Stromal cell of bone marrow (primary cell): ENCODE data around the gene CADM3.
A peak's percentile ranks its signal among the peaks of the same experiment; 100 is the strongest.

Experiments used
- DNase-seq: peaks from one replicate; pipeline ENCODE4 v3.0.0-alpha.2; 2012; ENCODE audit warnings: low read depth

Gene CADM3

GRCh38 chr1:159171254-159171687 is at the start of gene CADM3:
Gene CADM3 (plus strand): TSS chr1:159171615. CDS start chr1:159171766, 151 bp downstream.
- no peak for DNase-seq

GRCh38 chr1:159122005-159122621 is 49.3 kb upstream of the CADM3 start:
- peak; percentile 51 for DNase-seq

GRCh38 chr1:159123587-159123986 is 47.8 kb upstream of the CADM3 start:
- no peak for DNase-seq

- DNase-seq: peak; percentile 46
Observed at GRCh38 chr1:159132271-159132881, 39.0 kb upstream of the CADM3 start.

- DNase-seq: no peak
Observed at GRCh38 chr1:159140474-159140873, 30.9 kb upstream of the CADM3 start.

- peak; percentile 6 for DNase-seq
Observed at GRCh38 chr1:159141584-159142390, 29.6 kb upstream of the CADM3 start.

- DNase-seq: no peak
Observed at GRCh38 chr1:159142391-159142663, 29.1 kb upstream of the CADM3 start.

GRCh38 chr1:159142726-159143510 is 28.5 kb upstream of the CADM3 start:
- no peak for DNase-seq

- no peak for DNase-seq
Observed at GRCh38 chr1:159144571-159144970, 26.8 kb upstream of the CADM3 start.

GRCh38 chr1:159146980-159147379 is 24.4 kb upstream of the CADM3 start:
- no peak for DNase-seq

- DNase-seq: no peak
Observed at GRCh38 chr1:159152031-159152430, 19.4 kb upstream of the CADM3 start.

GRCh38 chr1:159161001-159161718 is 10.3 kb upstream of the CADM3 start:
- peak; percentile 87 for DNase-seq

- no peak for DNase-seq
Observed at GRCh38 chr1:159161719-159162026, 9.7 kb upstream of the CADM3 start.

GRCh38 chr1:159162516-159163265 is 8.7 kb upstream of the CADM3 start:
- no peak for DNase-seq

- no peak for DNase-seq
Observed at GRCh38 chr1:159163614-159164228, 7.7 kb upstream of the CADM3 start.

- DNase-seq: no peak
Observed at GRCh38 chr1:159168043-159168442, 3.4 kb upstream of the CADM3 start.

- DNase-seq: no peak
Observed at GRCh38 chr1:159170639-159171038, 776 bp upstream of the CADM3 start.

GRCh38 chr1:159171688-159172501 is 480 bp downstream of the CADM3 start:
- DNase-seq: no peak

- DNase-seq: no peak
Observed at GRCh38 chr1:159172614-159173291, 1.3 kb downstream of the CADM3 start.
